ENCODE results near the gene GRM1. TPM values are rescaled to one million over a fixed set of nuclear protein-coding genes. Genes with fewer than 3 reads are reported as not detected.

Gene GRM1
- total and polyA plus RNA-seq, 2 donors (not counting 1 experiment from before 2014, with no cell fraction given), result 0.17 TPM; not detected in 1

- no peaks in the 10 kb centered on the region for H4K20me1 ChIP-seq (ENCODE audit: control insufficient read depth, extremely low read depth, insufficient read depth, low read length)
- no peaks in the 10 kb centered on the region for H3K27me3 ChIP-seq (ENCODE audit: control insufficient read depth, insufficient read depth, low read length)
- no peaks in the 10 kb centered on the region for H3K36me3 ChIP-seq (ENCODE audit: control insufficient read depth, insufficient read depth, low read length)
- H3K9me3 ChIP-seq (ENCODE audit: control insufficient read depth, insufficient read depth, low read depth, low read length), result no peaks in the 10 kb centered on the region
- peak overlapping the region in 2 of 4 experiments; percentile 41 to 51 for H3K4me3 ChIP-seq (replicated peaks in 1 of 4; ENCODE audit: control extremely low read depth in 1 of 4, insufficient read depth in 1 of 4, low read depth in 3 of 4, low read length in 4 of 4)
- H2AFZ ChIP-seq (ENCODE audit: low read length), result peak overlapping the region; percentile 67
- TF ChIP-seq CTCF (conservative IDR thresholded peaks at IDR 0.05 in 1 of 2, IDR thresholded peaks at IDR 0.05 in 1 of 2; ENCODE audit: low read depth in 1 of 2, low read length in 2 of 2), result no peak
- no peak for TF ChIP-seq EZH2 (IDR thresholded peaks at IDR 0.05; ENCODE audit: low read length, missing control alignments)
- no peak for DNase-seq (ENCODE audit: low read depth in 2 of 2)
- no peak overlapping the region for H3K9ac ChIP-seq (ENCODE audit: insufficient read depth, low read length)
- H3K4me2 ChIP-seq (ENCODE audit: extremely low read depth, insufficient read depth, low read length), result peak overlapping the region; percentile 51
- no peaks in the 10 kb centered on the region for H3K4me1 ChIP-seq (ENCODE audit: control insufficient read depth, extremely low read depth, insufficient read depth, low read length)
- H3K27ac ChIP-seq (ENCODE audit: insufficient read depth, low read length), result no peak overlapping the region
- no peaks in the 10 kb centered on the region for H3K79me2 ChIP-seq (ENCODE audit: control insufficient read depth, insufficient read depth, low read length)
These were observed 406.0 kb downstream of the GRM1 start for GRCh38 chr6:146434732-146435390.

GRCh38 chr6:146441907-146442306 is 413.0 kb downstream of the GRM1 start:
- H3K79me2 ChIP-seq (ENCODE audit: control insufficient read depth, insufficient read depth, low read length), result no peaks in the 10 kb centered on the region
- no peak overlapping the region for H3K9ac ChIP-seq (ENCODE audit: insufficient read depth, low read length)
- no peaks in the 10 kb centered on the region for H3K4me1 ChIP-seq (ENCODE audit: control insufficient read depth, extremely low read depth, insufficient read depth, low read length)
- TF ChIP-seq EZH2 (IDR thresholded peaks at IDR 0.05; ENCODE audit: low read length, missing control alignments), result no peak
- no peak for TF ChIP-seq CTCF (conservative IDR thresholded peaks at IDR 0.05 in 1 of 2, IDR thresholded peaks at IDR 0.05 in 1 of 2; ENCODE audit: low read depth in 1 of 2, low read length in 2 of 2)
- no peak overlapping the region for H3K4me2 ChIP-seq (ENCODE audit: extremely low read depth, insufficient read depth, low read length)
- no peaks in the 10 kb centered on the region for H3K36me3 ChIP-seq (ENCODE audit: control insufficient read depth, insufficient read depth, low read length)
- DNase-seq (ENCODE audit: low read depth in 2 of 2), result no peak
- H3K4me3 ChIP-seq (replicated peaks in 1 of 4; ENCODE audit: control extremely low read depth in 1 of 4, insufficient read depth in 1 of 4, low read depth in 3 of 4, low read length in 4 of 4), result no peak overlapping the region
- no peaks in the 10 kb centered on the region for H3K9me3 ChIP-seq (ENCODE audit: control insufficient read depth, insufficient read depth, low read depth, low read length)
- no peak overlapping the region for H3K27ac ChIP-seq (ENCODE audit: insufficient read depth, low read length)
- H4K20me1 ChIP-seq (ENCODE audit: control insufficient read depth, extremely low read depth, insufficient read depth, low read length), result no peaks in the 10 kb centered on the region
- no peak overlapping the region for H2AFZ ChIP-seq (ENCODE audit: low read length)
- H3K27me3 ChIP-seq (ENCODE audit: control insufficient read depth, insufficient read depth, low read length), result no peaks in the 10 kb centered on the region

GRCh38 chr6:146444189-146444588 is 415.3 kb downstream of the GRM1 start:
- Histone ChIP-seq H3K9ac (ENCODE audit: insufficient read depth, low read length) (no peak overlapping the region), H3K4me1 (ENCODE audit: control insufficient read depth, extremely low read depth, insufficient read depth, low read length) (no peaks in the 10 kb centered on the region), H4K20me1 (ENCODE audit: control insufficient read depth, extremely low read depth, insufficient read depth, low read length) (no peaks in the 10 kb centered on the region), H3K9me3 (ENCODE audit: control insufficient read depth, insufficient read depth, low read depth, low read length) (no peaks in the 10 kb centered on the region), H3K27ac (ENCODE audit: insufficient read depth, low read length) (no peak overlapping the region), H3K27me3 (ENCODE audit: control insufficient read depth, insufficient read depth, low read length) (no peaks in the 10 kb centered on the region), H3K4me3 (replicated peaks in 1 of 4; ENCODE audit: control extremely low read depth in 1 of 4, insufficient read depth in 1 of 4, low read depth in 3 of 4, low read length in 4 of 4) (no peak overlapping the region), H3K4me2 (ENCODE audit: extremely low read depth, insufficient read depth, low read length) (no peak overlapping the region), H3K36me3 (ENCODE audit: control insufficient read depth, insufficient read depth, low read length) (no peaks in the 10 kb centered on the region), H2AFZ (ENCODE audit: low read length) (no peak overlapping the region), H3K79me2 (ENCODE audit: control insufficient read depth, insufficient read depth, low read length) (no peaks in the 10 kb centered on the region)
- no peak for DNase-seq (ENCODE audit: low read depth in 2 of 2)
- no peak for TF ChIP-seq CTCF (conservative IDR thresholded peaks at IDR 0.05 in 1 of 2, IDR thresholded peaks at IDR 0.05 in 1 of 2; ENCODE audit: low read depth in 1 of 2, low read length in 2 of 2)
- no peak for TF ChIP-seq EZH2 (IDR thresholded peaks at IDR 0.05; ENCODE audit: low read length, missing control alignments)
